GM12878 (cell line): ENCODE results near the gene UFM1. TPM values are rescaled to one million over a fixed set of nuclear protein-coding genes. Genes with fewer than 3 reads are reported as not detected.

Source experiments
- ATAC-seq: fragments of 200-7000 bp; cut with Tn5 transposase; 3 replicates; pipeline ENCODE4 v1.9.1; 2020; ENCODE audit warnings: mild to moderate bottlenecking, moderate library complexity
- BruUV-seq: library from RNA; stranded (reverse); fragments of 400-500 nt; replicated peaks from 2 replicates; lab custom pipeline; 2021; lab: Mats Ljungman, UMichigan
- CTCF ChIA-PET: fragments of 300-600 bp; sonication (Branson Sonifier 250); formaldehyde crosslinking; extraction: SDS; loops from one replicate; lab custom pipeline; 2021; ENCODE audit warnings: inconsistent platforms; lab: Yijun Ruan, JAX
- POLR2A ChIA-PET: fragments of 350-600 bp; formaldehyde crosslinking; extraction: SDS; loops from one replicate; lab custom pipeline; 2021; ENCODE audit warnings: inconsistent platforms; lab: Charles Lee
- RAD21 ChIA-PET: fragments of 300-600 bp; sonication (Branson Sonifier 250); formaldehyde crosslinking; loops from one replicate; lab custom pipeline; 2023; ENCODE audit warnings: antibody characterized with exemption; ENCODE audit not compliant: unreplicated experiment; lab: Charles Lee
- SMC1A ChIA-PET: fragments of 300-600 bp; sonication (Branson Sonifier 250); formaldehyde crosslinking; loops from one replicate; lab custom pipeline; 2023; ENCODE audit not compliant: unreplicated experiment, uncharacterized antibody; lab: Charles Lee
- DNase-seq: peaks from one replicate; pipeline ENCODE4 v3.0.0-alpha.2; 2011; ENCODE audit warnings: low read depth, low spot score
- FAIRE-seq: peaks from 3 replicates; lab custom pipeline; 2011; peaks lifted over from hg19 to GRCh38; lab: Jason Lieb, UNC
- H2AFZ ChIP-seq: 2 replicates; pipeline ENCODE4 v1.6.0; 2011; ENCODE audit warnings: low read depth, low read length, control low read depth; ENCODE audit not compliant: control insufficient read depth
- H3K27ac ChIP-seq: 2 replicates; pipeline ENCODE4 v1.5.1; 2011; ENCODE audit warnings: control low read depth; ENCODE audit not compliant: control insufficient read depth, insufficient read depth
- H3K27me3 ChIP-seq, 2 experiments: replicated peaks in 1 of 2; 2 replicates each; pipeline versions ENCODE4 v1.6.0 to v1.6.1; 2011; ENCODE audit warnings: low read length in 1 of 2; ENCODE audit not compliant: control insufficient read depth in 2 of 2, insufficient read depth in 2 of 2
- H3K36me3 ChIP-seq, 2 experiments: 2 replicates each; pipeline ENCODE4 v1.5.1; 2011; ENCODE audit warnings: low read length in 1 of 2; ENCODE audit not compliant: control insufficient read depth in 2 of 2, insufficient read depth in 2 of 2
- H3K4me1 ChIP-seq: 2 replicates; pipeline ENCODE4 v1.6.1; 2011; ENCODE audit warnings: mild to moderate bottlenecking, low read length, moderate library complexity, mixed read lengths; ENCODE audit not compliant: control insufficient read depth, insufficient read depth
- H3K4me2 ChIP-seq: 2 replicates; pipeline ENCODE4 v1.6.0; 2011; ENCODE audit warnings: control low read depth; ENCODE audit not compliant: control insufficient read depth, insufficient read depth
- H3K4me3 ChIP-seq: fragments of 200-600 bp; sonication (generic); 2 replicates; pipeline ENCODE4 v1.5.1; 2016
- H3K79me2 ChIP-seq: 2 replicates; pipeline ENCODE4 v1.6.0; 2011; ENCODE audit warnings: low read length; ENCODE audit not compliant: control insufficient read depth, insufficient read depth
- H3K9ac ChIP-seq: 2 replicates; pipeline ENCODE4 v1.8.0; 2011; ENCODE audit warnings: low read length, control low read depth, mixed read lengths; ENCODE audit not compliant: control insufficient read depth, insufficient read depth
- H3K9me3 ChIP-seq: replicated peaks from 3 replicates; pipeline ENCODE4 v1.5.1; 2011; ENCODE audit warnings: mild to moderate bottlenecking, low read length; ENCODE audit not compliant: control insufficient read depth, insufficient read depth
- H4K20me1 ChIP-seq: 2 replicates; pipeline ENCODE4 v1.6.0; 2011; ENCODE audit not compliant: control insufficient read depth, insufficient read depth
- ASH2L ChIP-seq: fragments of 300-600, 200-600 bp; sonication (generic); IDR thresholded peaks from 2 replicates; pipeline ENCODE4 v1.6.1; 2017; ENCODE audit warnings: low read depth, mild to moderate bottlenecking, borderline replicate concordance
- ATF7 ChIP-seq: fragments of 450-650 bp; IDR thresholded peaks from 2 replicates; pipeline ENCODE4 v1.6.1; 2016; ENCODE audit warnings: low read depth, mild to moderate bottlenecking
- CREB1 ChIP-seq: IDR thresholded peaks from 2 replicates; pipeline ENCODE4 v1.6.1; 2012; ENCODE audit warnings: low read depth, mild to moderate bottlenecking, inconsistent platforms
- JUND ChIP-seq: IDR thresholded peaks from 2 replicates; pipeline ENCODE4 v1.6.1; 2012; ENCODE audit warnings: low read depth, mild to moderate bottlenecking, low read length, improper control_type of control experiment, moderate library complexity
- KDM1A ChIP-seq: fragments of 200-600 bp; sonication (generic); IDR thresholded peaks from 2 replicates; pipeline ENCODE4 v1.6.1; 2016; ENCODE audit warnings: borderline replicate concordance
- PML ChIP-seq: IDR thresholded peaks from 2 replicates; pipeline ENCODE4 v1.6.1; 2012; ENCODE audit warnings: low read length, inconsistent platforms
- POLR2A ChIP-seq: IDR thresholded peaks from 2 replicates; pipeline ENCODE4 v1.6.1; 2011; ENCODE audit warnings: low read depth, mild to moderate bottlenecking, low read length
- POLR2AphosphoS5 ChIP-seq: IDR thresholded peaks from 2 replicates; pipeline ENCODE4 v1.6.1; 2011; ENCODE audit warnings: mild to moderate bottlenecking, low read length, inconsistent platforms
- RAD51 ChIP-seq: fragments of 450-650 bp; IDR thresholded peaks from 2 replicates; pipeline ENCODE4 v1.6.1; 2016; ENCODE audit warnings: moderate library complexity, mild to moderate bottlenecking, inconsistent platforms
- RBBP5 ChIP-seq: fragments of 200-600 bp; sonication (generic); conservative IDR thresholded peaks from 2 replicates; pipeline ENCODE4 v1.6.1; 2016
- RUNX3 ChIP-seq: IDR thresholded peaks from 2 replicates; pipeline ENCODE4 v1.6.1; 2012; ENCODE audit warnings: low read length, inconsistent platforms
- SIN3A ChIP-seq: IDR thresholded peaks from 2 replicates; pipeline ENCODE4 v1.6.1; 2012; ENCODE audit warnings: low read depth, low read length, improper control_type of control experiment
- YBX1 ChIP-seq: fragments of 450-650 bp; IDR thresholded peaks from 2 replicates; pipeline ENCODE4 v1.6.1; 2016; ENCODE audit warnings: antibody characterized with exemption
- ZNF24 ChIP-seq: fragments of 450-650 bp; IDR thresholded peaks from 2 replicates; pipeline ENCODE4 v1.6.1; 2017; ENCODE audit warnings: antibody characterized with exemption, mild to moderate bottlenecking
- ZNF274 ChIP-seq: IDR thresholded peaks from one replicate; pipeline ENCODE4 v1.8.0; 2011; ENCODE audit not compliant: insufficient read length, insufficient read depth
- ZNF622 ChIP-seq: fragments of 450-650 bp; IDR thresholded peaks from 2 replicates; pipeline ENCODE4 v1.6.1; 2017; ENCODE audit warnings: mild to moderate bottlenecking, inconsistent platforms
- WGBS: methylation state at CpG from one replicate; pipeline ENCODE4 v1.1.6; 2016; ENCODE audit warnings: low lambda C conversion rate; ENCODE audit not compliant: insufficient replicate concordance, insufficient coverage; ENCODE audit errors: missing lambda C conversion rate; 5-methylcytosine and 5-hydroxymethylcytosine counted together
- in situ Hi-C: fragments of 300-500 bp; cut with MboI; formaldehyde crosslinking; loops from 9 replicates; pipeline ENCODE4 v1.14.3; 2018; ENCODE audit warnings: mixed read lengths
- intact Hi-C: fragments of 100-400 bp; cut with micrococcal nuclease; formaldehyde crosslinking; loops from one replicate; pipeline ENCODE4 v1.14.2; 2022; ENCODE audit not compliant: unreplicated experiment
- polyA plus RNA-seq, 11 experiments: library from polyadenylated mRNA; depleted of rRNA in 4 of 11; unstranded in 6 of 11; stranded (reverse) in 5 of 11; fragments of >200 nt; fragmentation: Nextera tagmentation in 4 of 11; fragmentation: Illumina TruSeq in 1 of 11; extraction: Ambion mirVana in 4 of 11; extraction: Trizol in 1 of 11; gene quantifications; 1 replicate in 1 of 11; 2 replicates in 10 of 11; pipeline versions ENCODE4 v1.2.1 to v1.2.3, GENCODE V29; 2011 to 2016; ENCODE audit warnings: inconsistent platforms in 2 of 11, missing spikeins in 2 of 11, low read depth in 1 of 11
- total RNA-seq, 4 experiments: library from RNA; depleted of rRNA in 3 of 4; stranded (reverse); fragments of >200 nt in 3 of 4; fragmentation: Illumina TruSeq in 1 of 4; extraction: Trizol in 1 of 4; gene quantifications; 2 replicates each; pipeline versions ENCODE4 v1.2.1 to v1.2.3, GENCODE V29; 2013 to 2021
- TF ChIP-seq, protein P1 (sequence below): IDR thresholded peaks from 2 replicates; pipeline ENCODE4 v1.6.1; 2012; ENCODE audit warnings: low read length, inconsistent platforms
- TF ChIP-seq, protein P2 (sequence below): fragments of 450-650 bp; IDR thresholded peaks from 2 replicates; pipeline ENCODE4 v1.6.1; 2018; ENCODE audit warnings: mild to moderate bottlenecking, low read depth, moderate library complexity; ENCODE audit not compliant: partially characterized antibody
- TF ChIP-seq, protein P3 (sequence below): fragments of 450-650 bp; IDR thresholded peaks from 2 replicates; pipeline ENCODE4 v1.6.1; 2016; ENCODE audit warnings: mild to moderate bottlenecking

The UFM1 gene
- total and polyA plus RNA-seq, 10 of the 15 experiments (the other 5 are each of a cell fraction or from before 2014, with no cell fraction given): 40.8 to 96.5 (median 73.8) TPM

DNA sequence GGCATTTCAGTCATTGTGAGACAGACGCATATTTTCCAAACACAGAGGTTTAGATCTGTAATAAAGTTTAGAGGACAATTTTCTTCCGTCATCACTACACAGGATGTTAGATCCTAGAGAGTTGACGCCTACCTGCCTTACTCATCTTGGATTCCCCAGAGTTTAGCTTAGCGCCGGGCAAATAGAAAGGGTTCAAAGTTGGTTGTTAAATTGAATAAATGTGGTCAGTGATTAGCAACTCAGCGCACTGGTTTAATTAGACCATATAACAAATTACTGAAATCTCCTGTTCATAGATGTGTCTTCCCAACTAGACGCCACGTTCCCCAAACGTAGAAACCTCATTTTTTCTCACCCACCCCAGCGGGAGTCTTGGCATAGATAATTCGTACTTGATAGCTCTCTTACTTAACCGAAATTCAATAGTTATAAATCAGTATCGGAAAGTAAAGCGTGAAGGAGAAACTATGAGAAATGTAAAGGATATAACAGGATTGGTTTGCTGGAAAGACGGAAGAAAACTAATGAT is 726 bp upstream of the UFM1 start (continued):
- TF ChIP-seq, protein P1, sequence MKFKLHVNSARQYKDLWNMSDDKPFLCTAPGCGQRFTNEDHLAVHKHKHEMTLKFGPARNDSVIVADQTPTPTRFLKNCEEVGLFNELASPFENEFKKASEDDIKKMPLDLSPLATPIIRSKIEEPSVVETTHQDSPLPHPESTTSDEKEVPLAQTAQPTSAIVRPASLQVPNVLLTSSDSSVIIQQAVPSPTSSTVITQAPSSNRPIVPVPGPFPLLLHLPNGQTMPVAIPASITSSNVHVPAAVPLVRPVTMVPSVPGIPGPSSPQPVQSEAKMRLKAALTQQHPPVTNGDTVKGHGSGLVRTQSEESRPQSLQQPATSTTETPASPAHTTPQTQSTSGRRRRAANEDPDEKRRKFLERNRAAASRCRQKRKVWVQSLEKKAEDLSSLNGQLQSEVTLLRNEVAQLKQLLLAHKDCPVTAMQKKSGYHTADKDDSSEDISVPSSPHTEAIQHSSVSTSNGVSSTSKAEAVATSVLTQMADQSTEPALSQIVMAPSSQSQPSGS: no peak; the same call in 1 of the 2 replicates
- TF ChIP-seq, protein P2, sequence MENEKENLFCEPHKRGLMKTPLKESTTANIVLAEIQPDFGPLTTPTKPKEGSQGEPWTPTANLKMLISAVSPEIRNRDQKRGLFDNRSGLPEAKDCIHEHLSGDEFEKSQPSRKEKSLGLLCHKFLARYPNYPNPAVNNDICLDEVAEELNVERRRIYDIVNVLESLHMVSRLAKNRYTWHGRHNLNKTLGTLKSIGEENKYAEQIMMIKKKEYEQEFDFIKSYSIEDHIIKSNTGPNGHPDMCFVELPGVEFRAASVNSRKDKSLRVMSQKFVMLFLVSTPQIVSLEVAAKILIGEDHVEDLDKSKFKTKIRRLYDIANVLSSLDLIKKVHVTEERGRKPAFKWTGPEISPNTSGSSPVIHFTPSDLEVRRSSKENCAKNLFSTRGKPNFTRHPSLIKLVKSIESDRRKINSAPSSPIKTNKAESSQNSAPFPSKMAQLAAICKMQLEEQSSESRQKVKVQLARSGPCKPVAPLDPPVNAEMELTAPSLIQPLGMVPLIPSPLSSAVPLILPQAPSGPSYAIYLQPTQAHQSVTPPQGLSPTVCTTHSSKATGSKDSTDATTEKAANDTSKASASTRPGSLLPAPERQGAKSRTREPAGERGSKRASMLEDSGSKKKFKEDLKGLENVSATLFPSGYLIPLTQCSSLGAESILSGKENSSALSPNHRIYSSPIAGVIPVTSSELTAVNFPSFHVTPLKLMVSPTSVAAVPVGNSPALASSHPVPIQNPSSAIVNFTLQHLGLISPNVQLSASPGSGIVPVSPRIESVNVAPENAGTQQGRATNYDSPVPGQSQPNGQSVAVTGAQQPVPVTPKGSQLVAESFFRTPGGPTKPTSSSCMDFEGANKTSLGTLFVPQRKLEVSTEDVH: no peak

DNA sequence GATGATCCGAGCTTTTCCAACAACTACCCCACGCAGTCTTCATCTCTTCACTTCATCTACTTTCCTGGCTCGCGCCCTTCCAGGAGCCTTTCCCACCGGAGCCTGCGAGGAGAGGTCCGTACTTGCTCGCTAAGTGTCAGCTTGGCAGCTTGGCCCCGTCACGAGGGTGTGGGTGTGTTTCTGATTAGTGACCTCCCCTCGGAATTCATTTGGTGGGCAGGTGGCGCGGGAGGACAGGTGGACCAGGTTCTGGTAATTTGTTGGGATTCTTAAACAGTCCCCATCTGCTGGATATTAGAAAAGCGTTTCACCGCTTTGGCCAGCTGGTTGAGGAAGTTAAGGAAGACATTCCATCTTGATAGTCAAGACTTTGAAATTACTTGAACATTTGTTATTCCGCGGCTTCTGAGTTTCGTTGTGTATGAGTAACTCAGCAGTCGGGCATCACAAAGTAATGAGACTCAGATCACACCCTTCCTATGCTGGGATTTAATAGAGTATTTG is 515 bp downstream of the UFM1 start:
- POLR2A ChIA-PET: interaction anchor here (1.3 to 1.7 kb wide), 3 partner anchors 8 to 11 kb away, joined by 4 to 8 read pairs (median 7); no protein-coding TSS in a partner anchor
- no peak for TF ChIP-seq JUND
- no peak for TF ChIP-seq RBBP5
- no peak for TF ChIP-seq YBX1
- no peak for TF ChIP-seq ASH2L
- peak; percentile 35; the same call in 1 of the 2 replicates for TF ChIP-seq POLR2AphosphoS5
- TF ChIP-seq, protein P3, sequence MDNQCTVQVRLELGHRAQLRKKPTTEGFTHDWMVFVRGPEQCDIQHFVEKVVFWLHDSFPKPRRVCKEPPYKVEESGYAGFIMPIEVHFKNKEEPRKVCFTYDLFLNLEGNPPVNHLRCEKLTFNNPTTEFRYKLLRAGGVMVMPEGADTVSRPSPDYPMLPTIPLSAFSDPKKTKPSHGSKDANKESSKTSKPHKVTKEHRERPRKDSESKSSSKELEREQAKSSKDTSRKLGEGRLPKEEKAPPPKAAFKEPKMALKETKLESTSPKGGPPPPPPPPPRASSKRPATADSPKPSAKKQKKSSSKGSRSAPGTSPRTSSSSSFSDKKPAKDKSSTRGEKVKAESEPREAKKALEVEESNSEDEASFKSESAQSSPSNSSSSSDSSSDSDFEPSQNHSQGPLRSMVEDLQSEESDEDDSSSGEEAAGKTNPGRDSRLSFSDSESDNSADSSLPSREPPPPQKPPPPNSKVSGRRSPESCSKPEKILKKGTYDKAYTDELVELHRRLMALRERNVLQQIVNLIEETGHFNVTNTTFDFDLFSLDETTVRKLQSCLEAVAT: peak; percentile 47; the same call in 1 of the 2 replicates
- TF ChIP-seq RUNX3: no peak
- TF ChIP-seq RAD51: peak; percentile 35; the same call in 1 of the 2 replicates
- TF ChIP-seq ZNF622: no peak
- no peak for TF ChIP-seq CREB1
- peak; percentile 78 for TF ChIP-seq POLR2A
- no peak for TF ChIP-seq KDM1A
- TF ChIP-seq PML: 0 out of 2 replicates have a peak, but pooled peaks have one; percentile 22
- TF ChIP-seq ATF7: no peak
- TF ChIP-seq SIN3A: peak; percentile 16; the same call in 1 of the 2 replicates
- TF ChIP-seq ZNF274: no peak
- no peak for TF ChIP-seq ZNF24

More for the DNA sequence above, 515 bp downstream of the UFM1 start:
- SMC1A ChIA-PET: interaction anchor here (0.7 to 1.6 kb wide), 7 partner anchors 9 to 232 kb away, joined by 3 to 5 read pairs (median 4); no protein-coding TSS in a partner anchor
- H3K4me2 ChIP-seq: peak overlapping the region; percentile 90
- RAD21 ChIA-PET: interaction anchor here (1.2 kb wide), 1 partner anchor 9 kb away, joined by 3 read pairs; no protein-coding TSS in a partner anchor
- H3K4me1 ChIP-seq: peaks cover 7% of the 10 kb centered on the region; the same call in 1 of the 2 replicates
- H3K4me3 ChIP-seq: peak overlapping the region; percentile 89
- 0% methylated on average over 19 of the region's 19 CpGs for WGBS
- FAIRE-seq (no peak), DNase-seq (no peak), ATAC-seq (peak; percentile 70)
- CTCF ChIA-PET: interaction anchor here (1.1 kb wide), 1 partner anchor 35 kb away, joined by 4 read pairs; no protein-coding TSS in a partner anchor
- peak overlapping the region; percentile 95 for H3K27ac ChIP-seq
- no peaks in the 10 kb centered on the region for H3K9me3 ChIP-seq
- peak overlapping the region; percentile 99 for H3K9ac ChIP-seq
- peak overlapping the region; percentile 91 for H2AFZ ChIP-seq
- TSS peak; percentile 67 for BruUV-seq
- intact Hi-C loops (no loop called here), in situ Hi-C loops (loop anchor here (25.0 kb wide), 1 partner anchor 1288 kb away; the partner anchor contains the start of gene SUPT20H)
- no peaks in the 10 kb centered on the region for H3K27me3 ChIP-seq
- no peaks in the 10 kb centered on the region for H4K20me1 ChIP-seq
- H3K36me3 ChIP-seq: peaks cover 0 to 9% of the 10 kb centered on the region in 2 experiments; a peak in 2 of 4 replicates
- peaks cover 27% of the 10 kb centered on the region for H3K79me2 ChIP-seq
